GM12878 (cell line): ENCODE results near the gene ATG3. TPM values are rescaled to one million over a fixed set of nuclear protein-coding genes. Genes with fewer than 3 reads are reported as not detected.
A peak's percentile ranks its signal among the peaks of the same experiment; 100 is the strongest.

Experiments used
- ATF3 ChIP-seq: IDR thresholded peaks from 2 replicates; pipeline ENCODE4 v1.6.1; 2011; ENCODE audit warnings: low read depth, mild to moderate bottlenecking, low read length, moderate library complexity, borderline replicate concordance; ENCODE audit errors: extremely low read depth
- IRF4 ChIP-seq: IDR thresholded peaks from 2 replicates; pipeline ENCODE4 v1.6.1; 2011; ENCODE audit warnings: low read depth, low read length
- NFYA ChIP-seq: IDR thresholded peaks from 2 replicates; pipeline ENCODE4 v1.6.1; 2011; ENCODE audit warnings: low read depth, mild to moderate bottlenecking, low read length, improper control_type of control experiment, borderline replicate concordance
- PAX5 ChIP-seq: IDR thresholded peaks from 2 replicates; pipeline ENCODE4 v1.6.1; 2011; ENCODE audit warnings: low read depth, low read length, borderline replicate concordance
- POLR2AphosphoS5 ChIP-seq: IDR thresholded peaks from 2 replicates; pipeline ENCODE4 v1.6.1; 2011; ENCODE audit warnings: mild to moderate bottlenecking, low read length, inconsistent platforms
- TAF1 ChIP-seq: IDR thresholded peaks from 2 replicates; pipeline ENCODE4 v1.6.1; 2011; ENCODE audit warnings: mild to moderate bottlenecking, low read depth, low read length, borderline replicate concordance
- polyA plus RNA-seq, 11 experiments: library from polyadenylated mRNA; depleted of rRNA in 4 of 11; unstranded in 6 of 11; stranded (reverse) in 5 of 11; fragments of >200 nt; fragmentation: Nextera tagmentation in 4 of 11; fragmentation: Illumina TruSeq in 1 of 11; extraction: Ambion mirVana in 4 of 11; extraction: Trizol in 1 of 11; gene quantifications; 1 replicate in 1 of 11; 2 replicates in 10 of 11; pipeline versions ENCODE4 v1.2.1 to v1.2.3, GENCODE V29; 2011 to 2016; ENCODE audit warnings: inconsistent platforms in 2 of 11, missing spikeins in 2 of 11, low read depth in 1 of 11
- total RNA-seq, 4 experiments: library from RNA; depleted of rRNA in 3 of 4; stranded (reverse); fragments of >200 nt in 3 of 4; fragmentation: Illumina TruSeq in 1 of 4; extraction: Trizol in 1 of 4; gene quantifications; 2 replicates each; pipeline versions ENCODE4 v1.2.1 to v1.2.3, GENCODE V29; 2013 to 2021
- TF ChIP-seq, protein P1 (sequence below): fragments of 450-650 bp; IDR thresholded peaks from 2 replicates; pipeline ENCODE4 v1.6.1; 2017; ENCODE audit warnings: low read depth, mild to moderate bottlenecking, moderate library complexity

ATG3 gene
- total and polyA plus RNA-seq, 10 of the 15 experiments (the other 5 are each of a cell fraction or from before 2014, with no cell fraction given) = 49.8 to 97.0 (median 63.6) TPM

GRCh38 chr3:112498914-112499711, 62.6 kb downstream of the ATG3 start, which contains the start of gene BTLA (continued):
- TF ChIP-seq TAF1 (peak; percentile 64; the same call in 1 of the 2 replicates), IRF4 (peak; percentile 36; the same call in 1 of the 2 replicates), NFYA (no peak), ATF3 (no peak), POLR2AphosphoS5 (peak; percentile 72; the same call in 1 of the 2 replicates), PAX5 (no peak)
- TF ChIP-seq, protein P1, sequence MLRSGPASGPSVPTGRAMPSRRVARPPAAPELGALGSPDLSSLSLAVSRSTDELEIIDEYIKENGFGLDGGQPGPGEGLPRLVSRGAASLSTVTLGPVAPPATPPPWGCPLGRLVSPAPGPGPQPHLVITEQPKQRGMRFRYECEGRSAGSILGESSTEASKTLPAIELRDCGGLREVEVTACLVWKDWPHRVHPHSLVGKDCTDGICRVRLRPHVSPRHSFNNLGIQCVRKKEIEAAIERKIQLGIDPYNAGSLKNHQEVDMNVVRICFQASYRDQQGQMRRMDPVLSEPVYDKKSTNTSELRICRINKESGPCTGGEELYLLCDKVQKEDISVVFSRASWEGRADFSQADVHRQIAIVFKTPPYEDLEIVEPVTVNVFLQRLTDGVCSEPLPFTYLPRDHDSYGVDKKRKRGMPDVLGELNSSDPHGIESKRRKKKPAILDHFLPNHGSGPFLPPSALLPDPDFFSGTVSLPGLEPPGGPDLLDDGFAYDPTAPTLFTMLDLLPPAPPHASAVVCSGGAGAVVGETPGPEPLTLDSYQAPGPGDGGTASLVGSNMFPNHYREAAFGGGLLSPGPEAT = peak; percentile 44; the same call in 1 of the 2 replicates
- TF ChIP-seq, all 136 proteins: peak for 36
